D721Med (cell line): Measurements from ENCODE around the gene HSPBAP1.

Source experiments
- DNase-seq: peaks from one replicate; pipeline ENCODE4 v3.0.0; 2011; ENCODE audit warnings: low spot score; ENCODE audit not compliant: insufficient read length
- FAIRE-seq: peaks from 2 replicates; lab custom pipeline; 2011; peaks lifted over from hg19 to GRCh38; lab: Jason Lieb, UNC
- TF ChIP-seq, protein P1 (sequence below): IDR thresholded peaks from 2 replicates; pipeline ENCODE4 v1.5.1; 2012; ENCODE audit warnings: mild to moderate bottlenecking, control low read depth; ENCODE audit not compliant: insufficient read depth; ENCODE audit errors: missing control alignments

The HSPBAP1 gene

DNA sequence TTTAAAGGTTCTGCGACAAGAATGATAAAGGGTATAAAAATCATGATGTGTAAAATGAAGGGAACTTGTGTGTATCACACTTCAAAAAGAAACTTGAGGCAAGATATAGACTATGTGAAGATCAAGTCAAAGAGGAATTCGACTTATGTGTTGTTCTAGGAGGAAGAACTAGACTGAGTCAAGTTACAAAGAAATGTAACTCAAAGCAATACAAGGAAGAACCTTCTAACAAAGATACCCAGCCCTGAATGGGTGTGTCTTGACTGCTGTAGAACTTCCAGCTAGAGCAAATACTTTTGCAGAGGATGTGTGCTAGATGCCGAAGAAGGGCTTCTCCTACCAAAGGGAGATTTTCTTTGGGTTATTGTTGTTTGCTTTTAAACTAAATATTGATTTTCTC lies 3.7 kb upstream of the HSPBAP1 start:
- FAIRE-seq, result no peak
- TF ChIP-seq, protein P1, sequence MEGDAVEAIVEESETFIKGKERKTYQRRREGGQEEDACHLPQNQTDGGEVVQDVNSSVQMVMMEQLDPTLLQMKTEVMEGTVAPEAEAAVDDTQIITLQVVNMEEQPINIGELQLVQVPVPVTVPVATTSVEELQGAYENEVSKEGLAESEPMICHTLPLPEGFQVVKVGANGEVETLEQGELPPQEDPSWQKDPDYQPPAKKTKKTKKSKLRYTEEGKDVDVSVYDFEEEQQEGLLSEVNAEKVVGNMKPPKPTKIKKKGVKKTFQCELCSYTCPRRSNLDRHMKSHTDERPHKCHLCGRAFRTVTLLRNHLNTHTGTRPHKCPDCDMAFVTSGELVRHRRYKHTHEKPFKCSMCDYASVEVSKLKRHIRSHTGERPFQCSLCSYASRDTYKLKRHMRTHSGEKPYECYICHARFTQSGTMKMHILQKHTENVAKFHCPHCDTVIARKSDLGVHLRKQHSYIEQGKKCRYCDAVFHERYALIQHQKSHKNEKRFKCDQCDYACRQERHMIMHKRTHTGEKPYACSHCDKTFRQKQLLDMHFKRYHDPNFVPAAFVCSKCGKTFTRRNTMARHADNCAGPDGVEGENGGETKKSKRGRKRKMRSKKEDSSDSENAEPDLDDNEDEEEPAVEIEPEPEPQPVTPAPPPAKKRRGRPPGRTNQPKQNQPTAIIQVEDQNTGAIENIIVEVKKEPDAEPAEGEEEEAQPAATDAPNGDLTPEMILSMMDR, result no peak
- DNase-seq, result no peak

- no peak for DNase-seq
- TF ChIP-seq, protein P1, result no peak
- no peak for FAIRE-seq
These were observed 2.1 kb upstream of the HSPBAP1 start for GRCh38 chr3:122795674-122796195.

DNA sequence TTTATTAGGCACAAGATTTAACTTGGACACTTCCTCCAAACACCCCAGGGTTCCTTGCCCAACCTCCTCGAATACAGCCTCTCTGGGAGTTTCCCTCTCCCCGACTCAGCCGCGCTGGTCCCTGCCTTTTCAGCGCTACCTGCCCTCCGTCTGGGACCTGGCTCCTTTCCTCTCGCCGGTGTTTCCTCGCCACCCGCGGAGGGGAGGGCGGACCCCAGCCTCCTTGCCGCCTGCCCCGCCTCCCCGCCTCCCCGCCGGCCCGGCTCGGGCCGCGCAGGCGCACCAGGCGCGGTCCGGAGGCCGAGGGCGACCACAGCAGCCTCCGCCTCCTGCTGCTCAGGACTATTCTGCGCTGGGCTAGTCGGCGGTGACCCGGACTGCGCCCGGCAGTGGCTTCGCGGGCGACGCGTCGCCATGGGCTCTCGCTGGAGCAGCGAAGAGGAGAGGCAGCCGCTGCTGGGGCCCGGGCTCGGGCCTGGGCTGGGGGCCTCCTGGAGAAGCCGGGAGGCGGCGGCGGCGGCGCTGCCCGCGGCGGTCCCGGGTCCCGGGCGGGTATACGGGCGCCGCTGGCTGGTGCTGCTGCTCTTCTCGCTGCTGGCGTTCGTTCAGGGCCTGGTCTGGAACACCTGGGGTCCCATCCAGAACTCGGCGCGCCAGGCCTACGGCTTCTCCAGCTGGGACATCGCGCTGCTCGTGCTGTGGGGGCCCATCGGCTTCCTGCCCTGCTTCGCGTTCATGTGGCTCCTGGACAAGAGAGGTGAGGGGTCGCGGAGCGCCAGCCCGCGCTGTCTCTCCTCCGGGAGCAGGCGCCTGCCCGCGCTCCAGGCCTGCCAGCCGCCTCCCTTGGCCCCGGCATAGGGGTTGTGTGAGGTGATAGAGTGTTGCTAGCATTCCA lies 1.4 kb upstream of the HSPBAP1 start, which contains the start of gene SLC49A4:
Gene SLC49A4, plus strand, starts transcription at position 291 of the 895 bp plus-strand sequence. Its CDS starts 124 bp downstream, at position 415.
- peak; percentile 80 for DNase-seq
- no peak for FAIRE-seq
- TF ChIP-seq, protein P1, result no peak

DNA sequence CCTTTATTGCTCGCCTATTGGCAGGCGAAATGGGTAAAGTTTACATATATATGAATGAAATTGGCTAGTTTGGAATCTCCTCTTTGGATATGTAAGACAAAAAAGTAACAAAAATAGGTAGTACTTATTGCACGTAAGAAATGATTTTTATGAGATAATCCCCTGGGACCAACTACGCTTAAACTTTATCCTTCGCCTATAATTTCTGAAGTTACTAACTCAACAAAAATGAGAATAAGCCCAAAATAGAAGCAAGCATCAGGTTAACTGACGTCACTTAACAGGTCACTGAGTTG lies 800 bp upstream of the HSPBAP1 start:
- TF ChIP-seq, protein P1, result no peak
- no peak for DNase-seq
- FAIRE-seq, result no peak

- TF ChIP-seq, protein P1, result no peak
- DNase-seq (no peak), FAIRE-seq (no peak)
These were observed 3.9 kb downstream of the HSPBAP1 start for GRCh38 chr3:122789585-122790273.

DNA sequence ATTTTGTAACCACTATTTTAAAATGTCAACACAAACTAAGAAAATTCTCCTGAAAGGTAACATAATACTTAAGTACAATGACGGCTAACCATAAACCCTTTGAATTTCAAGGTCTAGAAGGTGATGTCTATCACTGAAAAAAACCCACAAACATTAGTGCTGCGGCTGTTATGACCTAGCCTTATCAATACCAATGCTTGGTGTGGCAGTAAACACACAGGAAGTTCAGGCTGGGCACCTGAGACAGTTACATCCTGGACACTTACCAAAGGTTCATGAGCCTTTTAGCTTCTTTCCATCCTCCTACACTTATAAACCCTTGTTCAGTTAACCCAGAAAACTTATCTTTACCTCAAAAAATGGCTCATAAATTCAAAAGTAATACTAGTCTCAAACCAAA lies 5.8 kb downstream of the HSPBAP1 start:
- no peak for DNase-seq
- peak; percentile 55 for FAIRE-seq
- TF ChIP-seq, protein P1, result no peak

DNA sequence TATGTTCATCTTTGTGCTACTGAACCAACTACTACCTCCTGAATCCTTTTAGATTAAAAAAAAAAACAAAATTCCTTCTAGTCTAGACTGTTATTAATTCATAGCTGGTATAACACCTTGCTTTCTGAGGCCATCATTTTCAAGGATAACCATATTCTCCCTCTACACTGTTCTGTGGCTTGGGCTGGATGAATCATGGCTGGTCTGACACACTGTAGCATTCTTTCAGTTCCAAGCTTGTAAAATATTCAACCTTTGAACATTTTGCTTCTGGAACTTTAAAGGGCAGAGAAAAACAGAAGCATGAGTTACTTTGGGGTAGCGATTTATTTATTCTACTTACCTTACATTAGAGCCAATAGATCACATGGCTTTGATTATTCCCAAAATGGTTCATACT lies 7.6 kb downstream of the HSPBAP1 start:
- TF ChIP-seq, protein P1, result no peak
- DNase-seq (no peak), FAIRE-seq (no peak)
